Panc1 (cell line): ENCODE data around the gene PDE4B.

Experiments used
- CTCF ChIP-seq: fragments of 450-650 bp; IDR thresholded peaks from 2 replicates; pipeline ENCODE4 v1.5.1; 2017; ENCODE audit warnings: mild to moderate bottlenecking
- POLR2AphosphoS5 ChIP-seq: IDR thresholded peaks from 2 replicates; pipeline ENCODE4 v1.6.1; 2012; ENCODE audit warnings: mild to moderate bottlenecking, low read depth, low read length, moderate library complexity
- SIN3A ChIP-seq: IDR thresholded peaks from 2 replicates; pipeline ENCODE4 v1.6.1; 2012; ENCODE audit warnings: low read depth, mild to moderate bottlenecking, low read length, moderate library complexity, borderline replicate concordance; ENCODE audit not compliant: insufficient read depth
- TCF7L2 ChIP-seq: IDR thresholded peaks from 2 replicates; pipeline ENCODE4 v1.6.1; 2011; ENCODE audit warnings: mild to moderate bottlenecking, low read depth, low read length, inconsistent platforms
- TF ChIP-seq, protein P1 (sequence below), 2 experiments: IDR thresholded peaks; 2 replicates each; pipeline ENCODE4 v1.6.1; 2011 to 2012; ENCODE audit warnings: low read depth in 2 of 2, control low read depth in 1 of 2, low read length in 1 of 2, mild to moderate bottlenecking in 1 of 2, moderate library complexity in 1 of 2; ENCODE audit not compliant: insufficient read depth in 1 of 2

DNA sequence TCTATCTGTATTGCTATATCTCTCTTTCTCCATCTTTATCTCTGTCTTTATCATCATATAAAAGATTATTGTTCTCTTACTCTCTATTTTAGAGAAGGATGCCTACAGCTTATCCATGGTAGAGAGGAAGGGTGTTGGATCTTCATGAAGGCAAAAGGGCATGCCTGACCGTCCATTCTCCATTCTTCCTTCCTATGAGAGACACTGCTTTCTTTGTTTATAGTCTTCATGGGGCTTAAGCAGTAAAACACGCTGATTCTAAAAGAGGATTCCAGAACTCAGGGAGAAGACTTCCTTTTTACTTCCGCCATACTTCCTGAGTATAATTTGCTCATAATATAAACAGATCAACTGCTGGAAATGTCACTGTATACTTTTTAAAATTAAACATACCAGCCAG lies 44.0 kb downstream of the PDE4B start:
- no peak for TF ChIP-seq CTCF
- TF ChIP-seq, protein P1, sequence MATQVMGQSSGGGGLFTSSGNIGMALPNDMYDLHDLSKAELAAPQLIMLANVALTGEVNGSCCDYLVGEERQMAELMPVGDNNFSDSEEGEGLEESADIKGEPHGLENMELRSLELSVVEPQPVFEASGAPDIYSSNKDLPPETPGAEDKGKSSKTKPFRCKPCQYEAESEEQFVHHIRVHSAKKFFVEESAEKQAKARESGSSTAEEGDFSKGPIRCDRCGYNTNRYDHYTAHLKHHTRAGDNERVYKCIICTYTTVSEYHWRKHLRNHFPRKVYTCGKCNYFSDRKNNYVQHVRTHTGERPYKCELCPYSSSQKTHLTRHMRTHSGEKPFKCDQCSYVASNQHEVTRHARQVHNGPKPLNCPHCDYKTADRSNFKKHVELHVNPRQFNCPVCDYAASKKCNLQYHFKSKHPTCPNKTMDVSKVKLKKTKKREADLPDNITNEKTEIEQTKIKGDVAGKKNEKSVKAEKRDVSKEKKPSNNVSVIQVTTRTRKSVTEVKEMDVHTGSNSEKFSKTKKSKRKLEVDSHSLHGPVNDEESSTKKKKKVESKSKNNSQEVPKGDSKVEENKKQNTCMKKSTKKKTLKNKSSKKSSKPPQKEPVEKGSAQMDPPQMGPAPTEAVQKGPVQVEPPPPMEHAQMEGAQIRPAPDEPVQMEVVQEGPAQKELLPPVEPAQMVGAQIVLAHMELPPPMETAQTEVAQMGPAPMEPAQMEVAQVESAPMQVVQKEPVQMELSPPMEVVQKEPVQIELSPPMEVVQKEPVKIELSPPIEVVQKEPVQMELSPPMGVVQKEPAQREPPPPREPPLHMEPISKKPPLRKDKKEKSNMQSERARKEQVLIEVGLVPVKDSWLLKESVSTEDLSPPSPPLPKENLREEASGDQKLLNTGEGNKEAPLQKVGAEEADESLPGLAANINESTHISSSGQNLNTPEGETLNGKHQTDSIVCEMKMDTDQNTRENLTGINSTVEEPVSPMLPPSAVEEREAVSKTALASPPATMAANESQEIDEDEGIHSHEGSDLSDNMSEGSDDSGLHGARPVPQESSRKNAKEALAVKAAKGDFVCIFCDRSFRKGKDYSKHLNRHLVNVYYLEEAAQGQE (IDR thresholded peaks at IDR 0.05; ENCODE audit: insufficient read depth in 1 of 2, low read depth in 2 of 2, low read length in 1 of 2), result no peak
- no peak for TF ChIP-seq SIN3A
- TF ChIP-seq POLR2AphosphoS5, result no peak
- no peak for TF ChIP-seq TCF7L2
